Tibial nerve (tissue), 4 donors: Measurements from ENCODE around the gene CAMSAP1.

Experiments used
- CTCF ChIP-seq, 5 experiments: fragments of 200-600 bp in 3 of 5; fragments of 450-650 bp in 2 of 5; sonication (generic) in 3 of 5; IDR thresholded peaks; one replicate each; pipeline ENCODE4 v1.5.1; 2016 to 2019; ENCODE audit warnings: antibody characterized with exemption in 5 of 5, mild to moderate bottlenecking in 3 of 5, moderate library complexity in 2 of 5
- EP300 ChIP-seq, 2 donors: sonication (generic); formaldehyde crosslinking; IDR thresholded peaks; one replicate each; pipeline ENCODE4 v1.6.1; 2017; ENCODE audit warnings: antibody characterized with exemption in 2 of 2, mild to moderate bottlenecking in 1 of 2

DNA sequence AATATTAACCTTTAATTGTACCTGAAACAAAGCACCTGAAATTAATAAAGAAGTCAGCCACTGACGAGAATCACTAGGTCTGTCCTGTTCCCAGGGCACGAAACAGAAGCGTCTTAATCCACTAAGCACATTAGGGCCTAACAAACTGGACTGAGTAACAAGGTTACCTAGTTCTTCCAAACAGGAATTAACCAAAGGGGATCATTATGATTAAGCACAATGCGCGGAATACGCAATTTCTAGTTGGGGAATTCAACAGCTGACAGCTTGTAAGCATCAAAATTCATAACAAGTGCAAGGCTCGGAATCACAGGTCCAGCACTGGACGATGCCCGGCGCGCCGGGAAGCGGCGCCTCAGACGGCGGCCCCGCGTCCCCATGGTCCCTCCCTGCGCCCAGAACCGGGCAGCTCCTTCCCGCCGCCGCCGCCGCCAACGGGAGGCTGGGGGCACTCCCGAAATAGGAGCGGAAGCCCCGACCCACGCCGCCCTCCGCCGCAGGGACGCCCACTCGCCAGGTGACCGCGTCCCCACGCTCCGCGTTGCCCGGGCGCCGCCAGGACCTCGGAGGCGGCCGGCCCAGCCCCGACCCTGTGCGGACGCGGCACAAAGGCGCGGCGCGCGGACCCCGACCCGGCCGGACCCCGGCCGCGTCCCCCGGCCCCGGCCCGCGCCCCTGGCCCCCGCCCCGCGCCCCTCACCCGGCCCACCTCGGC lies 898 bp downstream of the CAMSAP1 start:
- TF ChIP-seq CTCF (IDR thresholded peaks at IDR 0.05) (no peak), EP300 (IDR thresholded peaks at IDR 0.05) (no peak)
